ENCODE results near the gene SCAF8. TPM values are rescaled to one million over a fixed set of nuclear protein-coding genes. Genes with fewer than 3 reads are reported as not detected.
A peak's percentile ranks its signal among the peaks of the same experiment; 100 is the strongest.

Gene SCAF8
- polyA plus RNA-seq, 2 donors = 9.1 to 10.2 TPM

DNA sequence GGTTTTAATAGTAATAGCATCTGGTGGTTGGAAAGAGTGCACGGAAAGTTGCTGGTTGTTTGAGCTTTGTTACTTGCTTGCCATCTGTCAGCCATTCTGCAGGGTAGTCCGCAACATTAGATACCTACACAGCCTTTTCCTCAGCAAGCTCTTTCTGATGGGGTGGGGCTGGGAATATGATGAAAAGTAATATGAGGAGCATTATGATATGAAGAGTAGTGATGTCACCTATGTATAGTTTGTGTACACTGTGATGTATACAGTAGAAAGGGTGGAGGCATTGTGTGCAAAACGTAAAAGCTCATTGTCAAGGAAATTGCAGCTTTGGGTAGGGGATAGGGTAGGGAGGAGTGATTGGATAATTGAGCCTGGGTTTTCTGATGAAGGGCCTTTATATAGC is 16.1 kb downstream of the SCAF8 start:
- no peaks in the 10 kb centered on the region for H3K9me3 ChIP-seq (ENCODE audit: control insufficient read depth in 2 of 2, insufficient read depth in 1 of 2, low read depth in 1 of 2, low read length in 1 of 2)
- 91 to 92% methylated on average over 3 of the region's 3 CpGs for WGBS, 2 donors
- H3K4me3 ChIP-seq (ENCODE audit: low read depth in 1 of 2, low read length in 2 of 2) = no peak overlapping the region
- no peaks in the 10 kb centered on the region for H3K36me3 ChIP-seq (ENCODE audit: control insufficient read depth in 2 of 2, insufficient read depth in 2 of 2, low read length in 1 of 2)
- no peaks in the 10 kb centered on the region for H3K27me3 ChIP-seq (ENCODE audit: control insufficient read depth in 1 of 2, insufficient read depth in 2 of 2, low read length in 2 of 2)
- H3K27ac ChIP-seq (ENCODE audit: low read depth in 2 of 2, low read length in 1 of 2) = no peak overlapping the region
- H3K4me1 ChIP-seq (ENCODE audit: control insufficient read depth in 2 of 2, insufficient read depth in 2 of 2, low read length in 1 of 2) = no peaks in the 10 kb centered on the region

DNA sequence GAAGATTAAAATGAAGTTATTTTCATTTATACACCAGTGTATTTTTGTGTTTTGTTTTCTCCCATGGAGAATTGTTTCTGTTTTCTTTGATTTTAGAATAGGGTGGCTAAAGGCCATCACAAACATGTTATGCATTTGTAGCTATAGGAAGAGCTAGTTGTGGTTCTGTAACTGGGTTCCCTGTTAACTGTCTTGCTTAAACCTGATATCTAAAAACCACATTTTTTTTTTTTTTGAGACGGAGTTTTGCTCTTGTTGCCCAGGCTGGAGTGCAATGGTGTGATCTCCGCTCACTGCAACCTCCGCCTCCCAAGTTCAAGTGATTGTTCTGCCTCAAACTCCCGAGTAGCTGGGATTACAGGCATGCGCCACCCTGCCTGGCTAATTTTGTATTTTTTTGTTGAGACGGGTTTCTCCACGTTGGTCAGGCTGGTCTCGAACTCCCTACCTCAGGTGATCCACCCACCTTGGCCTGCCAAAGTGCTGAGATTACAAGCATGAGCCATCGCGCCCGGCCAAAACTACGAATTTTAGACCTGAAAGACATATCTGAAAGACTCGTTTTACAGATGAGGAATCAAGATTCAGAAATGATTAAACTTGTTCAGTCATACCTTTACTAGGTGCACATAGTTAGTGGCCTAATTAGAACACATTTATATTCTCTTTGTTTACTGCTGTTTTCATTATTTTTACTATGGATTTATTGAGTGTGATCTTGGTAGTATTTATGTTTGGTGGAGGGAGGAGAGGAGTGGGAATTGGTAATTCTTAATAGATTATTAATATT is 18.0 kb downstream of the SCAF8 start:
- Histone ChIP-seq H3K27ac (ENCODE audit: low read depth in 2 of 2, low read length in 1 of 2) (no peak overlapping the region), H3K4me1 (ENCODE audit: control insufficient read depth in 2 of 2, insufficient read depth in 2 of 2, low read length in 1 of 2) (no peaks in the 10 kb centered on the region), H3K4me3 (ENCODE audit: low read depth in 1 of 2, low read length in 2 of 2) (no peak overlapping the region), H3K9me3 (ENCODE audit: control insufficient read depth in 2 of 2, insufficient read depth in 1 of 2, low read depth in 1 of 2, low read length in 1 of 2) (no peaks in the 10 kb centered on the region), H3K36me3 (ENCODE audit: control insufficient read depth in 2 of 2, insufficient read depth in 2 of 2, low read length in 1 of 2) (no peaks in the 10 kb centered on the region), H3K27me3 (ENCODE audit: control insufficient read depth in 1 of 2, insufficient read depth in 2 of 2, low read length in 2 of 2) (no peaks in the 10 kb centered on the region)
- 88 to 90% methylated on average over 13 of the region's 13 CpGs for WGBS, 2 donors

DNA sequence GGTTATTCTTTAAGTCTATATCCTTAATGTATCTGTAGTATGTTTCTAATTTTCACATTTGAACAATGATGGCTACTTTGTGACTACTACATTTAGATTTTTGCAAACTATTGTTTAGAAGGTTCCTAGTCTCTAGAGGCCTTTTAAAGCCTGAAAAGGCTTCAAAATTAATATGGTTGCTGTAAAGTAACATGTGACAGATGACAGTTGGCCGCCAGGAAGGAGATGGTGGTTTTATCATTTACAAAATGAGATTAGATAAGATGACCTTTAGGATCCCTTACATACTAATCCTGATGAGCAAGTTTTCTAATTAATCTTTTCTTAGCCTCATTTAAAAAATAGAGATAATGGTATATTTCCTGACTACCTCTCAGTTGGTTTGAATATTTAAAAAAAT is 18.8 kb downstream of the SCAF8 start:
- Histone ChIP-seq H3K27ac (ENCODE audit: low read depth in 2 of 2, low read length in 1 of 2) (no peak overlapping the region), H3K4me1 (ENCODE audit: control insufficient read depth in 2 of 2, insufficient read depth in 2 of 2, low read length in 1 of 2) (no peaks in the 10 kb centered on the region)
- WGBS, 2 donors = 62 to 92% methylated on average over 1 of the region's 1 CpG

DNA sequence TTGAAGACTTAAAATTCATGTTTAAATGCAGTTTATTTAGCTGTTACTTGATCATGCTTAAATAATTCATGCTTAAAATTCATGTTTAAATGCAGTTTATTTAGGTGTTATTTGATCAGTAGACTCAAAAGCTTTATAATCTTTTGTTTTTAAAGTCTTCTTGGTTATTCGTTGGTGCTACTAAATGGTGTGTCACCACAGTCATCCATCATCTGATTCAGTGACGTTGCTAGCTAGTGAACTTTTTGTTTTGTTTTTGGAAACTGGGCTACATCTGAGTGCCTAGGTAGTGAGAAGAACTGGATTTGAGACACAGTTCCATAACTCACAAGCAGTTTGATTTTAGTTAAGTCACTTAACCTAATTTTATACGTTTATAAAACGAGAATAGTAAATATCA is 20.9 kb downstream of the SCAF8 start:
- Histone ChIP-seq H3K36me3 (ENCODE audit: control insufficient read depth in 2 of 2, insufficient read depth in 2 of 2, low read length in 1 of 2) (no peaks in the 10 kb centered on the region), H3K4me1 (ENCODE audit: control insufficient read depth in 2 of 2, insufficient read depth in 2 of 2, low read length in 1 of 2) (no peaks in the 10 kb centered on the region), H3K27ac (ENCODE audit: low read depth in 2 of 2, low read length in 1 of 2) (no peak overlapping the region), H3K9me3 (ENCODE audit: control insufficient read depth in 2 of 2, insufficient read depth in 1 of 2, low read depth in 1 of 2, low read length in 1 of 2) (no peaks in the 10 kb centered on the region), H3K4me3 (ENCODE audit: low read depth in 1 of 2, low read length in 2 of 2) (no peak overlapping the region), H3K27me3 (ENCODE audit: control insufficient read depth in 1 of 2, insufficient read depth in 2 of 2, low read length in 2 of 2) (no peaks in the 10 kb centered on the region)
- WGBS, 2 donors = 23 to 25% methylated on average over 4 of the region's 4 CpGs

More for the DNA sequence above, 18.8 kb downstream of the SCAF8 start:
- H3K36me3 ChIP-seq (ENCODE audit: control insufficient read depth in 2 of 2, insufficient read depth in 2 of 2, low read length in 1 of 2) = no peaks in the 10 kb centered on the region
- no peak overlapping the region for H3K4me3 ChIP-seq (ENCODE audit: low read depth in 1 of 2, low read length in 2 of 2)
- H3K27me3 ChIP-seq (ENCODE audit: control insufficient read depth in 1 of 2, insufficient read depth in 2 of 2, low read length in 2 of 2) = no peaks in the 10 kb centered on the region
- no peaks in the 10 kb centered on the region for H3K9me3 ChIP-seq (ENCODE audit: control insufficient read depth in 2 of 2, insufficient read depth in 1 of 2, low read depth in 1 of 2, low read length in 1 of 2)

DNA sequence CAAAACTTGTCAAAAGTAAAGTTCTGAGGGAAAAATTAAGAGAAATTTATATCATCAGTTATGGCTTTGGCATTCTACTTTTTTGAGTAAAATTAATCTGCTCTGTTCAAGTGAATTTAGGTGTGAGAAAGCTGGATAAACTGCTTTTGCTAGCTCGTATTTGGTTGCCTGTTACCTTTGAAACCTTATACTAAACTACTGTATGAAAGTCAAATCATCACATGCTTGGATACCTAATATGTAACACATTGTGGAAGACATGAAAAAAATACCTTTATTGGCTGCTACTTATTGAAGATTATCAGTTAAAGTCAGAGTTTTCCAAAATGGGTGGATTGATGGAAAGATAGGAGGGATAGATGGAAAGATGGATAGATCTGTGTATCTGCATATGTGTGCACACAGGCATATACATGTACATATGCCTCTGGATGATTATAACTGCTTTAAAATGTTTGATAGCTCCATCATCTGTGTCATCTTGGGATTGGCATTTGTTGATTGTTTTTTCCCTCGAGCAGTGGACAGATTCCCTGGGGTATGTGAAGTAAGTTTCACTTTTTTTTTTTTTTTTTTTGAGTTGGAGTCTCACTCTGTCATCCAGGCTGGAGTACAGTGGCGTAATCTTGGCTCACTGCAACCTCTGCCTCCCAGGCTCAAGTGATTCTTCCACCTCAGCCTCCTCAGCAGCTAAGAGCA is 24.3 kb downstream of the SCAF8 start:
- Histone ChIP-seq H3K4me1 (ENCODE audit: control insufficient read depth in 2 of 2, insufficient read depth in 2 of 2, low read length in 1 of 2) (no peaks in the 10 kb centered on the region), H3K9me3 (ENCODE audit: control insufficient read depth in 2 of 2, insufficient read depth in 1 of 2, low read depth in 1 of 2, low read length in 1 of 2) (no peaks in the 10 kb centered on the region), H3K27ac (ENCODE audit: low read depth in 2 of 2, low read length in 1 of 2) (peak overlapping the region; percentile 41 to 77), H3K36me3 (ENCODE audit: control insufficient read depth in 2 of 2, insufficient read depth in 2 of 2, low read length in 1 of 2) (no peaks in the 10 kb centered on the region), H3K4me3 (ENCODE audit: low read depth in 1 of 2, low read length in 2 of 2) (no peak overlapping the region), H3K27me3 (ENCODE audit: control insufficient read depth in 1 of 2, insufficient read depth in 2 of 2, low read length in 2 of 2) (no peaks in the 10 kb centered on the region)
- 37 to 49% methylated on average over 3 of the region's 3 CpGs for WGBS, 2 donors

DNA sequence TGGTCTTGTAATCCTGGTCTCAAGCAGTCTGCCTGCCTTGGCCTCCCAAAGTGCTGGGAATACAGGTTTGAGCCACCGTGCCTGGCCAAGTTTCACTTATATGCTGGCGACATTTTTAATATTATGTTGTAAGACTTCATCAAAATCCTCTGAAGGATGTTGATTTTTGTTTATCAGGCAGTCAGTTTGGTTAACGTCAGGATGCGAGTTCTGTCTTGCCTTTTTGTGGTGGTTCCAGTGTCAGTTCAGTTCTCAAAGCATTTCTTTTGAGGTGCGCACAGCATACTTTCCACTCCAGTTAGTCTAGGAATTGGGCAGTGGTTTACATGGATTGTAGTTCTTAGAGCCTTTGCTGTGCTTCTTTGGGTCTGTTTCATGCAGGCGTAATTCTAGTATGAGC is 24.9 kb downstream of the SCAF8 start:
- Histone ChIP-seq H3K4me3 (ENCODE audit: low read depth in 1 of 2, low read length in 2 of 2) (no peak overlapping the region), H3K4me1 (ENCODE audit: control insufficient read depth in 2 of 2, insufficient read depth in 2 of 2, low read length in 1 of 2) (no peaks in the 10 kb centered on the region), H3K9me3 (ENCODE audit: control insufficient read depth in 2 of 2, insufficient read depth in 1 of 2, low read depth in 1 of 2, low read length in 1 of 2) (no peaks in the 10 kb centered on the region), H3K36me3 (ENCODE audit: control insufficient read depth in 2 of 2, insufficient read depth in 2 of 2, low read length in 1 of 2) (no peaks in the 10 kb centered on the region), H3K27me3 (ENCODE audit: control insufficient read depth in 1 of 2, insufficient read depth in 2 of 2, low read length in 2 of 2) (no peaks in the 10 kb centered on the region), H3K27ac (ENCODE audit: low read depth in 2 of 2, low read length in 1 of 2) (peak overlapping the region; percentile 41 to 77)
- 46 to 60% methylated on average over 6 of the region's 6 CpGs for WGBS, 2 donors

DNA sequence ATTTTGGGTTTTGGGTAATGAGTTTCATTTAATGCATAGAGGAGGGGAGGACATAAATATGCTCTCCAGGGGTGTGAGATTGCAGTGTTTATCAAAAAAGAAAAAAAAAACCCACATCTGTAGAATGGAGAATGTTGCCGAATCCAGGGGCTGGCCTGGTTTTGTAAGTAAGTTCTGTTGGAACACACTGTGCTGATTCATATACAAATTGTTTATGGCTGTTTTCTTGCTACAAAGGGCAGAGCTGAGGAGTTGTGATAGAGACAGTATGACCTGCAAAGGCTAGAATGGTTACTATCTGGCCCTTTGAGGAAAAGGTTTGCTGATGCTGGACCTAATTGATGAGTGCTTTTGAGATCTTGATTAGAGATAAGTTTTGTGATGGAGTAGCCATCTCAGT is 30.4 kb downstream of the SCAF8 start:
- no peaks in the 10 kb centered on the region for H3K4me1 ChIP-seq (ENCODE audit: control insufficient read depth in 2 of 2, insufficient read depth in 2 of 2, low read length in 1 of 2)
- 84 to 89% methylated on average over 1 of the region's 1 CpG for WGBS, 2 donors

DNA sequence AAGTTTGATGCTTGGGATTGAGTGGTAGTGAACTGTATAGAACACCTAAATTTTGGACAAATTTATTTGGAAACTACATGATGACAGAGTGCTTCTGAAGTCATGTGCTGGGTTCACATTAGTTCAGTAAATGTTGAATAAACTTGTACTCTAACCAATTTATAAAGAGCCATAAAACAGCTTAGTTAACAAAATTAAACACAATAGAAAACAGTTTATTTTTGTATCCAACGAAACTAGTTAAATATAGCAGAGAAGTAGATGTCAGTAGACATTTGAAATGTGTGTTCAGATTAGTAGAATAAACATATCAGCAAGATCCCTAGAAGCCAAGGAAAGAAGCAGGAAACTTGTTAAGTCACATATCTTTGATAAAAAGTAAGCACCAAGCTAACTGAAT is 32.1 kb downstream of the SCAF8 start:
- no peaks in the 10 kb centered on the region for H3K9me3 ChIP-seq (ENCODE audit: control insufficient read depth in 2 of 2, insufficient read depth in 1 of 2, low read depth in 1 of 2, low read length in 1 of 2)
- no peaks in the 10 kb centered on the region for H3K27me3 ChIP-seq (ENCODE audit: control insufficient read depth in 1 of 2, insufficient read depth in 2 of 2, low read length in 2 of 2)
- H3K4me3 ChIP-seq (ENCODE audit: low read depth in 1 of 2, low read length in 2 of 2) = no peak overlapping the region
- no peak overlapping the region for H3K27ac ChIP-seq (ENCODE audit: low read depth in 2 of 2, low read length in 1 of 2)
- H3K36me3 ChIP-seq (ENCODE audit: control insufficient read depth in 2 of 2, insufficient read depth in 2 of 2, low read length in 1 of 2) = no peaks in the 10 kb centered on the region
- WGBS, 2 donors = 24 to 30% methylated on average over 1 of the region's 1 CpG
- H3K4me1 ChIP-seq (ENCODE audit: control insufficient read depth in 2 of 2, insufficient read depth in 2 of 2, low read length in 1 of 2) = no peaks in the 10 kb centered on the region

More for the DNA sequence above, 30.4 kb downstream of the SCAF8 start:
- Histone ChIP-seq H3K9me3 (ENCODE audit: control insufficient read depth in 2 of 2, insufficient read depth in 1 of 2, low read depth in 1 of 2, low read length in 1 of 2) (no peaks in the 10 kb centered on the region), H3K36me3 (ENCODE audit: control insufficient read depth in 2 of 2, insufficient read depth in 2 of 2, low read length in 1 of 2) (no peaks in the 10 kb centered on the region), H3K27ac (ENCODE audit: low read depth in 2 of 2, low read length in 1 of 2) (no peak overlapping the region), H3K27me3 (ENCODE audit: control insufficient read depth in 1 of 2, insufficient read depth in 2 of 2, low read length in 2 of 2) (no peaks in the 10 kb centered on the region), H3K4me3 (ENCODE audit: low read depth in 1 of 2, low read length in 2 of 2) (no peak overlapping the region)

DNA sequence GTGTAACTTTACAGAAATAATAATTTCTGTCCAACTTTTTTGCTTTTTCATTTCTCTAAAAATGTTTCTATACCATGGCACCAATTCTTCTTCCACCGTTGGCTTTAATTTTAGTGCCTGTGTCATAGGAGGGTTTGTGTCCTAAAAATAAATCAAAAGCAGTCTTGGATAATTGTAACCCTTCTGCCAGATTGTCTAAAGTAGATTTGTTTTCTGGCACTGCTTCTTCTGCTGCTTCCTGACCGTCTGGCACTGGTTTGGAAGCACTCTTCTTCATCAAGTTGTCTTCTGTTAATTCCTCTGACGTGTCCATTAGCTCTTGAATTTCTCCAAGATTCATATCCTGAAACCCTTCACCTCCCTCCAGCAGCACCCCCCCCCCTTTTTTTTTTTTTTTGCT is 33.1 kb downstream of the SCAF8 start:
- Histone ChIP-seq H3K9me3 (ENCODE audit: control insufficient read depth in 2 of 2, insufficient read depth in 1 of 2, low read depth in 1 of 2, low read length in 1 of 2) (no peaks in the 10 kb centered on the region), H3K27me3 (ENCODE audit: control insufficient read depth in 1 of 2, insufficient read depth in 2 of 2, low read length in 2 of 2) (no peaks in the 10 kb centered on the region), H3K4me1 (ENCODE audit: control insufficient read depth in 2 of 2, insufficient read depth in 2 of 2, low read length in 1 of 2) (no peaks in the 10 kb centered on the region), H3K4me3 (ENCODE audit: low read depth in 1 of 2, low read length in 2 of 2) (no peak overlapping the region), H3K36me3 (ENCODE audit: control insufficient read depth in 2 of 2, insufficient read depth in 2 of 2, low read length in 1 of 2) (no peaks in the 10 kb centered on the region), H3K27ac (ENCODE audit: low read depth in 2 of 2, low read length in 1 of 2) (no peak overlapping the region)
- 38 to 55% methylated on average over 3 of the region's 3 CpGs for WGBS, 2 donors

Data from esophagus (tissue), 2 donors.